ENCODE data around the gene CBX8.
"Not testable (repeated sequence)": the region's sequence is repeated elsewhere in the genome, so short reads cannot be mapped to it uniquely, and the experiment has no call there.

GRCh38 chr17:79772726-79773125 lies 24.2 kb downstream of the CBX8 start:
- TF ChIP-seq POLR2A (IDR thresholded peaks at IDR 0.05; ENCODE audit: low read length); GATA1 (IDR thresholded peaks at IDR 0.05; ENCODE audit: low read depth, low read length): not testable (repeated sequence)

Measured in erythroblast (primary cell).